GM21786 (cell line): ENCODE results near the gene DDHD1.

Experiments used
- ATAC-seq: cut with Tn5 transposase; IDR thresholded peaks from one replicate; pipeline ENCODE4 v1.9.1; 2021; ENCODE audit not compliant: unreplicated experiment

DDHD1 gene

DNA sequence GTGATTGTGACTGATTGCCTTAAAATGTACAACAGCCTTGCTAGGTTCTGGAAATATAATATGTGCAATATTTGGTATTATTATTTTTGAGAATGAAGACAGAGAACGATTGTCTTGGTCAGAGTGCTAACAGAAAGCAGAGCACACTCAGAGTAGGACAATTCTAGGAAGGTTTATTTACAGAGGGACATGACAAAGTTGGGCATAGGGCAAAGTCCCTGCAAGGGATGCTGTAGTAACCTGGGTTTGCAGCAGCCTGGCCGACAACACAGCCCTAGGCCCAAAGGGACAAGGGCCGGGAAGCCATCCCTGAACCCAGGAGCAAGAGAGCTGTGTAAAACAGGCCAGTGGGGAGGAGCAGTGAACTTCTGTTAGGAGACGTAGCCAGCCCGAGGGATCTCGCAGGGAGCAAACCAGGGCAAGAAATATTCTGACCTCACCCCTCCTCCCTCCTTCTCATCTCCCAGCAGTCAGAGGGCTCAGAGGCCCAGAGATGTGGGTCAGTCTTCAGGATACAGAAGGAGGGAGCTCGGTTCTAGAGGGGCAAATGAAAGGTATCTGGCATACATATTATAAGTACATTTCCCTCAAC is 151.2 kb downstream of the DDHD1 start:
- no peak for ATAC-seq

DNA sequence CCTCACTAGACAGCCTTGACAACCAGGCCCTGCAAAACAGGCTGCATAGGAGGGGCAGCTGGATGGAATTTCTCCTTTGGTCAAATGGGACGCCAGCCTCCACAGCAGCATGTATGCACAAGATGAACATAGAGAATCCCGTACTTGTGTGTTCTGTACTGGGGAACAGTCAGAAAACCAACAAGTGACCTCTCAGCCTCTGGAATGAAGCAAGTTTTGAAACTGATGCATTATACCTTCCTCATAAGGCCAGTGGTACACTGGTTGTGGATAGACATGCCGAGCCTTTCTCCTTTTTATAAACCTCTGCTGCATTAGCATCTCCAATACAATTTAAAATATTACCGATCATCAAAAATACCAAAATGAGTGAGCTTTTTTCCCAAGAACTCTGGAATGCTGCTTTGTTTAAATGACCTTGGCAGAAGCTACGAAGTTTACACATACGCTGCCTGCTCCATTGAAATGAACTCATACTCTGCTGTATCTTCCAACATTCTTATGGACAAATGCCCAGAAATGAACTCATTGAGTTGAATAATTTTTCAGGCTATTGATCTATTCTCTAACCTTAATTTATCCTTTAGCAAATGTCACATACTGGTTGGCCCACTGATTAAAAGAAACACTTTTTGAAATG is 154.6 kb downstream of the DDHD1 start:
- ATAC-seq, result no peak

DNA sequence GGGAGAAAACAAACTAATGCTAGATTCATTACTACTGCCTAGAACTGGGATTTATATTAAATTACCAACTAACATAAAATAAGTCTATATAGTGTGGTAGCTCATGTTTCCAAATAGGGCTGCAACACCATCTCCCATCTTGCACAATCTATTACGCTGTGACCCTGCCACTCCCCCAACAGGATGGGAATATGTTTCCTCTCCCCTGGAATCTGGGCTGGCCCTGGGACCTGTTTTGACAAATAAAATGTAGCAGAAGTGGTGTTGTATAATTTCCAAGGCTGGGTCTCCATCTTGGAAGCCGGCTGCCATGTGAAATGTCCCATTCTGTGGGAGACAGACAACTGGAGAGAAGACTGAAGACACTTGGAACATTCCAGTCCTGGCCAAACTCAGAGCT is 156.6 kb downstream of the DDHD1 start:
- no peak for ATAC-seq

DNA sequence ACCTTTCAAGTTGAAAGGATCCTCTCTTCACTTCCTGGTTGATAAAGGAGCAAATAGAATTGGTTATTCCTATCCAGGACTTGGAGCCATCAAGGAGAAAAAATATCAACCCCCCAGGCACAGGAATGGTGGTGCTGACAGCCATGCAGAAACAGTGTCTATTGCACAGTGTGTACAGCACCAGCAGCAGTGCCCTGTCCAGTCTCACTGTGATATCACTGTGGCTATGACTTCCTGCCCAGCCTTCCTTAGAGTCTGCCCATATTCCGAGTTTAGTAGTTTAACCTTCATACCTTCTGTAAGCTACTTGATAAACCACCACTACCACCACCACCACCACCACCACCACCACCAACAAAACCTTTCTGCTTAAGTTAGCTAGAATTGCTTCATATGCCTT is 157.1 kb downstream of the DDHD1 start:
- ATAC-seq, result no peak

DNA sequence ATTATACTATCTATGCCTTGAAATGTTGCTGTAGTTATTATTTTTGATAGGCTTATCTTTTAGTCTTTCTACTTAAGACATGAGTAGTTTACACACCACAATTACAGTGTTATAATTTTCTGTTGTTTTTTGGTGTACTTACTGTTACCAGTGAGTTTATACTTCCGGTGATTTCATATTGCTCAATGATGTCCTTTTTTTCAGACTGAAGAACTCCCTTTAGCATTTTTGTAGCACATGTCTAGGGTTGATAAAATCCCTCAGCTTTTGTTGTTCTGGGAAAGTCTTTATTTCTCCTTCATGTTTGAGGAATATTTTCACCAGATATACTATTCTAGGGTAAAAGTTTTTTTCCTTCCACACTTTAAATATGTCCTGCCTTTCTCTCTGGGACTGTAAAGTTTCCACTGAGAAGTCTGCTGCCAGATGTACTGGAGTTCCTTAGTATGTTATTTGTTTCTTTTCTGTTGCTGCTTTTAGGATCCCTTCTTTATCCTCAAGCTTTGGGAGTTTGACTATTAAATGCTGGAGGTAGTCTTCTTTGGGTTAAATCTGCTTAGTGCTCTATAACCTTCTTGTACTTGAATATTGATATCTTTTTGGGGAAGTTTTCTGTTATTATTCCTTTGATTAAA is 160.8 kb downstream of the DDHD1 start:
- no peak for ATAC-seq

DNA sequence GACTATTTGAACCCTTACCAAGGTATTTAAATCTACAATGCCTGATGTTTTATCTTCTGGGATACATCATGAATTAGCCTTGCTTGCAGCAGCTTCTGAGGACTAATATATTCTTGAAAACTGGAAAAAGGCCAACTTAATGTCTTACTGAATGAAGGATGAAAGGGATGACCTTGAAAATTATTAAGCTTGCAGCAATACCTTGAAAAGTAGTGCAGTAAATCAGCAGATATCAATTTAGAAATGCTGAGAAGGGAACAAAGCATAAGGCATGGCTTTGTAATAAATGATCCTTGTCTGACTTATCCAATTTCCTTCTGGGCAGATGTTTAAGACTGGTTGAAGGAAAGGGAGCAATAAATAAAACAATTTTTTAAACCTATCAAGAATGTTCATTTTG is 165.0 kb downstream of the DDHD1 start:
- no peak for ATAC-seq

DNA sequence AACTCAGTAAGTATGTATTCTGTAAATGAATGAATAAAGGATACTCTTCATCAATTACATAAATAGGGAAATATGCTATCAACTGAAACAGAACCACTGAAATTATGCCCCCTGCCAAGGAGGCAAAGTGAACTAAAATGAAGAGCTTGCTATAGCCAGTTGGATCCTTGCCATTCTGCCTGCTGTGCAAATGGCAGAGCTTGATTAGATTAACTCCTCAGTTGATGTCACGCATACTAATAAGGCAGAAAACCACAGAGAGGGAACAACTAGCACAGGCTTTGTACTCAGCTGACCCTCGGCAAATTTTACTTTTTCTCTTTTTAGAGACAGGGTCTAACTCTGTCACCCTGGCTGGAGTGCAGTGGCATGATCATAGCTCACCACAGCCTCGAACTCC is 165.6 kb downstream of the DDHD1 start:
- ATAC-seq, result no peak

DNA sequence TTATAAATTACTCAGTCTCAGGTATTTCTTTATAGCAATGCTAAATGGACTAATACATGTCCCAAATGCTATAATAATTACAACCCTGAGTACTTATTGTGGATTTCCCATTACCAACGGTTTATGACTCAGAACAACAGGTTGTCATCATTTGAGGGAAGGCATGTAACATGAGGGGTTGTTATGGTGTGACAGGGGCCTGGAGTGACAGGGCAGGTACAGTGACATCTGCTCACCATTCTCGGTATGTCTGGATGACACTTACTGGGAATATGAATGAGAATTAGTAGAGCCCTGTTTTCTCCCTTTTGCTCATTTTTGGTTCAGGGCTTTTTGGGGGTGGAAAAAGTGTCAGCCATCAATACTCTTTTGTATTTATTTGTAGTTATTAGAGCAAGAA is 166.1 kb downstream of the DDHD1 start:
- no peak for ATAC-seq
